ENCODE results near the gene ENAH. TPM values are rescaled to one million over a fixed set of nuclear protein-coding genes. Genes with fewer than 3 reads are reported as not detected.

Gene ENAH
- polyA plus RNA-seq, 1 experiment, result 40.9 TPM

DNA sequence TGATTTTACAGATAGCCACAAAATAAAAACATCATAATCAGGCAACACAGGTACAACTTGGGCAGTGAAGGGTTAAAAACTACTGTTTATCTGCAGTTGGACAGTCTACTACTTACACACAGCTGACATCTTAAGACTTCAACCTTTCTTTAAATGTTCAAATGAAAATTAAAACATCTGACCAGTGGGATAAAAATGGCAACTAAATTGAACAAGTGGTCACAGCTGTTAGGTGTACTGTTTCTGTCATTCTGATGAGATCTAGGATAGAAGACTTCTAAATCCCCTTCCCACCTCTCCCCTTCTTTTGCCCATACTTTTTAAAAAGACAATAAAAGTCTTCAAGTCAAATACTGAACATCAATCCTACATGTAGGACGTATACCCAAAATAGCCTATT lies 56.2 kb downstream of the ENAH start:
- Histone ChIP-seq H3K36me3 (ENCODE audit: control insufficient read depth, insufficient read depth, low read length) (no peaks in the 10 kb centered on the region), H3K27me3 (ENCODE audit: control insufficient read depth, insufficient read depth, low read length) (no peaks in the 10 kb centered on the region), H3K4me3 (ENCODE audit: low read depth, low read length) (no peak overlapping the region)
- ChIA-PET POLR2A (no interaction called here), CTCF (no interaction called here)
- TF ChIP-seq, protein P1, sequence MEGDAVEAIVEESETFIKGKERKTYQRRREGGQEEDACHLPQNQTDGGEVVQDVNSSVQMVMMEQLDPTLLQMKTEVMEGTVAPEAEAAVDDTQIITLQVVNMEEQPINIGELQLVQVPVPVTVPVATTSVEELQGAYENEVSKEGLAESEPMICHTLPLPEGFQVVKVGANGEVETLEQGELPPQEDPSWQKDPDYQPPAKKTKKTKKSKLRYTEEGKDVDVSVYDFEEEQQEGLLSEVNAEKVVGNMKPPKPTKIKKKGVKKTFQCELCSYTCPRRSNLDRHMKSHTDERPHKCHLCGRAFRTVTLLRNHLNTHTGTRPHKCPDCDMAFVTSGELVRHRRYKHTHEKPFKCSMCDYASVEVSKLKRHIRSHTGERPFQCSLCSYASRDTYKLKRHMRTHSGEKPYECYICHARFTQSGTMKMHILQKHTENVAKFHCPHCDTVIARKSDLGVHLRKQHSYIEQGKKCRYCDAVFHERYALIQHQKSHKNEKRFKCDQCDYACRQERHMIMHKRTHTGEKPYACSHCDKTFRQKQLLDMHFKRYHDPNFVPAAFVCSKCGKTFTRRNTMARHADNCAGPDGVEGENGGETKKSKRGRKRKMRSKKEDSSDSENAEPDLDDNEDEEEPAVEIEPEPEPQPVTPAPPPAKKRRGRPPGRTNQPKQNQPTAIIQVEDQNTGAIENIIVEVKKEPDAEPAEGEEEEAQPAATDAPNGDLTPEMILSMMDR (IDR thresholded peaks at IDR 0.05; ENCODE audit: insufficient read depth, low read depth, low read length), result no peak
- no peak for DNase-seq (ENCODE audit: low read depth)

DNA sequence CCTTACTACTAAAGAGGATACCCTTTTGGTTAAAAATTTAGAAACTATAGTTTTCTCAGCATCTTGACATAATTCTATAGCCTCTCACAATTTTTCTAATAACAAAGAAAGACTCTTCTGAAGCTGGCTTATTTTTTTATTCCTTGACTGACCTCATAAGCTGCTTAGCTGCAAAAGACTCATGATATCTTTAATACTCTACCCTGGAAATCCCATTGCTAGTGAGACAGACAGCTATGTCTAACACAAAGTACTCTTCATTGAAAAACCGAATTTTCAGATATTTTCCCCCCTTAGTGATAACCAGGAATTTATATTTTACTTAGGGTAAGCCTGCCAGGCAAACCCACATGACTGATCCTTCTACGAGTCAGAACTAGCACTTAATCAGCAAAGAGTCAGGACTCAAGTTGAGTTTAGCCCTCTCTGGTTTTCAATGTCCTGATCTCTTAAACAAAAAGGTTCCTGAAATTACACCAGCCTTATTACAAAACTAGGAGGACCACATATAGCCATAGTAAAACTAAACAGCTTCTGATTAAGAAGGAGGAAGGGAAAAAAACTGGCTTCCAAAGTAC lies 56.9 kb downstream of the ENAH start:
- H3K36me3 ChIP-seq (ENCODE audit: control insufficient read depth, insufficient read depth, low read length), result no peaks in the 10 kb centered on the region
- no peak overlapping the region for H3K4me3 ChIP-seq (ENCODE audit: low read depth, low read length)
- no peak for DNase-seq (ENCODE audit: low read depth)
- no peaks in the 10 kb centered on the region for H3K27me3 ChIP-seq (ENCODE audit: control insufficient read depth, insufficient read depth, low read length)
- ChIA-PET POLR2A (no interaction called here), CTCF (interaction anchor here (0.6 to 1.1 kb wide), 3 partner anchors 115 to 1161 kb away, joined by 3 read pairs; no protein-coding TSS in a partner anchor)
- TF ChIP-seq, protein P1 (IDR thresholded peaks at IDR 0.05; ENCODE audit: insufficient read depth, low read depth, low read length), result no peak

DNA sequence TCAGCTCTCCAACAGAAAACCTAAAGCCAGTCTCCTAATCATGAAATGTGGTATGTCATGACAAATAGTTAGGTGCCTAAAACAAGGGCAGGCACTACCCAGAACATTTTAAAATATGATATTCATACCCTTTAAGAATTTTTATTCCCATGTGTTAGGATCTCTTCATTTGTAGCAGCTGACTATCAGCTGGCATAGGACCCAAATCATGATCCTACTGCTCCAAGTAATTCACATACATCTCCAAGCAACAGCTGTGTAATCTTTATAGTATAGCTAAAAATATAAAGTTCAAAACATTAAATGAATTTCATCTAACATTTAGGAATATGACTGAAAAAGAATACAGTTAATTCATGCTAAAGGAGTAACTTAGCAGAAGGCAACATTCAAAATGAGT lies 57.5 kb downstream of the ENAH start:
- Histone ChIP-seq H3K4me3 (ENCODE audit: low read depth, low read length) (no peak overlapping the region), H3K36me3 (ENCODE audit: control insufficient read depth, insufficient read depth, low read length) (no peaks in the 10 kb centered on the region), H3K27me3 (ENCODE audit: control insufficient read depth, insufficient read depth, low read length) (no peaks in the 10 kb centered on the region)
- POLR2A ChIA-PET, result no interaction called here
- no peak for DNase-seq (ENCODE audit: low read depth)
- CTCF ChIA-PET, result interaction anchor here (0.6 to 1.1 kb wide), 4 partner anchors 54 to 177 kb away, joined by 3 read pairs; no protein-coding TSS in a partner anchor
- TF ChIP-seq, protein P1 (IDR thresholded peaks at IDR 0.05; ENCODE audit: insufficient read depth, low read depth, low read length), result no peak

DNA sequence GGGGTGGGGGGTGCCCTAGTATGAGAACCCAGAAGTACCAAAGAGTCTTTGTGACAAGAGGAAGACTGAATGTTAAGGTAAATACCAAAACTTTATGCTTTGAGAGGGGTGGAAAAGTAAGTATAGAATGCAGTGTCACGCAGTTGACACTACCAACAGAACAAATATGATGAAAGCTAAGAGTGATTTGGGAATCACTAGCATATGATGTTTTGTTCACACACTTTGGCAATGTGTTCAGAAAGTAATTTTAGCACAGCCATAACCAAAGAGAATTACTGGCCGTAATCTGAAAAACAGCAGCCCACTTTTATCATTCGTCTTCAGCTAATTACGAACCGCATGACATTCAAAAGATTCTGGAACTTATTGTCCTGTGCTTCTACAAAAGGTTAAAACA lies 59.5 kb downstream of the ENAH start:
- CTCF ChIA-PET, result no interaction called here
- no peak overlapping the region for H3K4me3 ChIP-seq (ENCODE audit: low read depth, low read length)
- DNase-seq (ENCODE audit: low read depth), result no peak
- no peaks in the 10 kb centered on the region for H3K27me3 ChIP-seq (ENCODE audit: control insufficient read depth, insufficient read depth, low read length)
- POLR2A ChIA-PET, result no interaction called here
- no peaks in the 10 kb centered on the region for H3K36me3 ChIP-seq (ENCODE audit: control insufficient read depth, insufficient read depth, low read length)
- TF ChIP-seq, protein P1 (IDR thresholded peaks at IDR 0.05; ENCODE audit: insufficient read depth, low read depth, low read length), result no peak

DNA sequence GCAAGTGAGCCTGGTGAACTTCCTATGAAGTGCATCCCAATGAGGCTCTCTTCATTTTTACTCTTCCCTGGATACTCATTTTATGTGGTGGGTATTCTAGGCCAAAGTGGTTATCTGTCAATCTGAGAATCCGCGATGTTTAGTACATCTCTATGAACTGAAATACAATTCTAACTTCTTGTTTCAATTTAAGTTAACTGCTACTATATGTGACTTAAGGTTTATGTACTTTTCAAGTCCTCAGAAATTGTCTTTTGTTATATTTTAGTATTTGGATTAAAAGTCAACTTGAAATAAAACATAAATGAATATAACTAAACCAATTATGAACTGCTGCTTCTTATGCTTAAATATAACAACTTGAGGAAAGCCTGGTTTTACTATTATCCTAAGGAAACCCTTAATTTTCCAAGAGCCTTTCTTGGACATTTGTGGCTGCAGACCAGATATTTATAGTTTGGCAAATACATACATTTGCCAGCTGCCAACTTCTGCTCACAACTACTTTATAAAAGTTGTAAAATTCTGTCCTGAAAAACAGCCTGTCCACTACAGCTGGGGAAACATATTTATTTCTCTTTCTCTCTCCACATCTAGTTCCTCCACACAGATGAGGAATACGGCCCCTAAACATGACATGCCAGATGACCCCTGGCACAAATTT lies 60.4 kb downstream of the ENAH start:
- no peak for DNase-seq (ENCODE audit: low read depth)
- Histone ChIP-seq H3K4me3 (ENCODE audit: low read depth, low read length) (no peak overlapping the region), H3K36me3 (ENCODE audit: control insufficient read depth, insufficient read depth, low read length) (no peaks in the 10 kb centered on the region), H3K27me3 (ENCODE audit: control insufficient read depth, insufficient read depth, low read length) (no peaks in the 10 kb centered on the region)
- ChIA-PET POLR2A (no interaction called here), CTCF (interaction anchor here (3.1 kb wide), 1 partner anchor 11 kb away, joined by 12 read pairs; no protein-coding TSS in a partner anchor)
- TF ChIP-seq, protein P1 (IDR thresholded peaks at IDR 0.05; ENCODE audit: insufficient read depth, low read depth, low read length), result no peak

All from BJ (cell line).